Measurements from ENCODE around the gene MBNL2. TPM values are rescaled to one million over a fixed set of nuclear protein-coding genes. Genes with fewer than 3 reads are reported as not detected.

The MBNL2 gene
- total RNA-seq, 2 donors from 2014 or later = 14.9 to 26.9 TPM

GRCh38 chr13:97356592-97356991 lies 134.5 kb downstream of the MBNL2 start:
- H3K9me3 Mint-ChIP-seq = no peaks in the 10 kb centered on the region
- H3K4me1 Mint-ChIP-seq (ENCODE audit: low read depth) = no peaks in the 10 kb centered on the region
- ATAC-seq (replicated peaks in 1 of 2) (no peak), DNase-seq (no peak)
- H3K27ac Mint-ChIP-seq = no peak overlapping the region
- H3K27me3 Mint-ChIP-seq (ENCODE audit: low read depth) = no peaks in the 10 kb centered on the region
- H3K36me3 Mint-ChIP-seq (ENCODE audit: insufficient read depth in 2 of 2) = peaks cover 0 to 2% of the 10 kb centered on the region in 2 donors
- no peak overlapping the region for H3K4me3 Mint-ChIP-seq

DNA sequence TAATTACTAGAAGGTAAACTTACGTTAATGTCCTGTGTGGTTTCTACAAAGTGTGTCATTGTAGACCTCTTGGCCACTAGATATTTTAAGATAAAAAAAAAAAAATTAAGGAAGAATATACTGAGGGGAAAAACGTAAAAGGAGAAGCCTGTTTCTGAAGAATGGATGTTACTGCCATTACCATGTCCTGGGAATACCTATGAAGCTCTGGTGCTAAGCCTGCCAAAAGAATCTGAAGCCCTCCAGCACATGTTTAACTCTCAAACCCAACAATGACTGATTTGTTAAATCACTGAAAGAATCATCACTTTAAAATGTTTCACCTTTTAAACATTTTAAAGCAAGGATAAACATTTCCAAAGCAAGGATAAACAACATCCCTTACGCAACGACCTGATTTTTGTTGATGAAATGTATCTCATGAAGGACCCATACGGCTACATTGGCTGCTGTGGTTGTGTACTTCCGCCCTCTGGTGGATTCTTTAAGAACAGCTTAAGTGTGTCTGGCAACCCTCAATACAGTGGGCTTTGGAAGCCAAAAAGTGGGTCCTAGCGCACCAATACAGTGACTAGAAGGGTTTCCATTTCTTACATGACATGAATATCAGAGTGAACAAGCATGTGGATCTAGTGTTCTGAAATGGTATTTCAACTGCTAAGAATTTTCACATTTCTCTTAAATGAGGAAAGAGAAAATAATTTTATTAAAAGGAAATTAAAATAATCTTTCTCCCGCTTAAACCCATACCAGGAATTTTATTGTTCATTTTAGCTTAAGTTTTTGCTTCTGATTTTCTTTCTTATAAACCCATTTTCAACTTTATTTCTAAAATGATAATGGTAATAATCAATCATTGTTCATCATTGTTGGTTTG lies 137.3 kb downstream of the MBNL2 start:
- DNase-seq (peak; percentile 38 to 54), ATAC-seq (replicated peaks in 1 of 2) (peak; percentile 81 to 85)
- no peaks in the 10 kb centered on the region for H3K27me3 Mint-ChIP-seq (ENCODE audit: low read depth)
- no peaks in the 10 kb centered on the region for H3K4me1 Mint-ChIP-seq (ENCODE audit: low read depth)
- H3K4me3 Mint-ChIP-seq = no peak overlapping the region
- peaks cover 0 to 2% of the 10 kb centered on the region in 2 donors for H3K36me3 Mint-ChIP-seq (ENCODE audit: insufficient read depth in 2 of 2)
- no peak overlapping the region for H3K27ac Mint-ChIP-seq
- no peaks in the 10 kb centered on the region for H3K9me3 Mint-ChIP-seq

- Mint-ChIP-seq H3K4me1 (ENCODE audit: low read depth) (peaks cover 7% of the 10 kb centered on the region), H3K36me3 (ENCODE audit: insufficient read depth in 2 of 2) (peaks cover 0 to 2% of the 10 kb centered on the region in 2 donors), H3K27me3 (ENCODE audit: low read depth) (no peaks in the 10 kb centered on the region), H3K9me3 (no peaks in the 10 kb centered on the region), H3K27ac (no peak overlapping the region), H3K4me3 (no peak overlapping the region)
- no peak for DNase-seq
- ATAC-seq (replicated peaks in 1 of 2) = no peak
Observed at GRCh38 chr13:97360610-97361009, 138.5 kb downstream of the MBNL2 start.

DNA sequence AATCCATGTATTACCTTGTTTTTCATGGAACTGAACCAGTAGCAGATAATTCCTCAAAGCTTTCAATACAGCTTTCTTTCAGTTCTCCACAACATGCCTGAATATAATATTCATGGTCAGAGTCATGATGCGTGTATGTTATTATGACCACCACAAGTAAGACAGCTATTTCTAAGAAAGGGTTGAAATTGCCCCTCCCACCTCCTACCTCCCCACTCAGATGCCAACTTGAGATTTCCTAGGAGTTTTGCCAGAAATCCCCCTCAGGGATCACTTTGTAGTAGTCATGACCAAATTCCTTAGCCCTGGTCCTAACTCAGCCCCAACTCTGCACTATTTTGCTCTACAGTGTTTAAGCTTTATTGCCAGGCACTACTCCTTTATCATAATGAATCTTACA lies 141.9 kb downstream of the MBNL2 start:
- Mint-ChIP-seq H3K27me3 (ENCODE audit: low read depth) (no peaks in the 10 kb centered on the region), H3K36me3 (ENCODE audit: insufficient read depth in 2 of 2) (peaks cover 0 to 2% of the 10 kb centered on the region in 2 donors), H3K9me3 (no peaks in the 10 kb centered on the region), H3K4me3 (no peak overlapping the region), H3K4me1 (ENCODE audit: low read depth) (peaks cover 7% of the 10 kb centered on the region), H3K27ac (no peak overlapping the region)
- ATAC-seq (replicated peaks in 1 of 2) = no peak
- DNase-seq = no peak

DNA sequence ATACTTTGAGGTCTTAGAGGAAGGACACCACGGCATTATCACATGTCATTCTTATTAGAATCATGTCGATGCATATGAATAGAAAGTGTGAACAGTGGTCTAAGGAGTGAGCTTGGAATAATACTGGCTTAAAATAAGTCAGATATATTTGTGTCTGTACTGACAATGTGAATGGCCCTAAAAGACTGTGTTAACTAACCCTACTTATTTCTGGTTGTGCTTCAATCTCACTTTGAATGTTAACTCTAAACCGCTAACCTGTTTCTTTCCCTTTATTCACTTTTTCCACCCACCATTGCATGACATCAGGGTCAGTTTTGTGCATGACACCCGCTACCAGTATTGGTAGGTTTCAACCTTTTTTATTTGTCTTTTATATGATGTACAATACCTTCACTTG lies 142.7 kb downstream of the MBNL2 start:
- Mint-ChIP-seq H3K27ac (no peak overlapping the region), H3K27me3 (ENCODE audit: low read depth) (no peaks in the 10 kb centered on the region), H3K36me3 (ENCODE audit: insufficient read depth in 2 of 2) (no peaks in the 10 kb centered on the region), H3K9me3 (no peaks in the 10 kb centered on the region), H3K4me3 (no peak overlapping the region), H3K4me1 (ENCODE audit: low read depth) (peaks cover 13% of the 10 kb centered on the region)
- ATAC-seq (replicated peaks in 1 of 2) = peak in 1 of 2 donors; percentile 32
- no peak for DNase-seq

- Mint-ChIP-seq H3K4me3 (no peak overlapping the region), H3K27ac (no peak overlapping the region), H3K27me3 (ENCODE audit: low read depth) (no peaks in the 10 kb centered on the region), H3K9me3 (no peaks in the 10 kb centered on the region), H3K4me1 (ENCODE audit: low read depth) (peaks cover 13% of the 10 kb centered on the region), H3K36me3 (ENCODE audit: insufficient read depth in 2 of 2) (no peaks in the 10 kb centered on the region)
- ATAC-seq (replicated peaks in 1 of 2) = no peak
- DNase-seq = no peak
Observed at GRCh38 chr13:97366172-97366688, 144.1 kb downstream of the MBNL2 start.

DNA sequence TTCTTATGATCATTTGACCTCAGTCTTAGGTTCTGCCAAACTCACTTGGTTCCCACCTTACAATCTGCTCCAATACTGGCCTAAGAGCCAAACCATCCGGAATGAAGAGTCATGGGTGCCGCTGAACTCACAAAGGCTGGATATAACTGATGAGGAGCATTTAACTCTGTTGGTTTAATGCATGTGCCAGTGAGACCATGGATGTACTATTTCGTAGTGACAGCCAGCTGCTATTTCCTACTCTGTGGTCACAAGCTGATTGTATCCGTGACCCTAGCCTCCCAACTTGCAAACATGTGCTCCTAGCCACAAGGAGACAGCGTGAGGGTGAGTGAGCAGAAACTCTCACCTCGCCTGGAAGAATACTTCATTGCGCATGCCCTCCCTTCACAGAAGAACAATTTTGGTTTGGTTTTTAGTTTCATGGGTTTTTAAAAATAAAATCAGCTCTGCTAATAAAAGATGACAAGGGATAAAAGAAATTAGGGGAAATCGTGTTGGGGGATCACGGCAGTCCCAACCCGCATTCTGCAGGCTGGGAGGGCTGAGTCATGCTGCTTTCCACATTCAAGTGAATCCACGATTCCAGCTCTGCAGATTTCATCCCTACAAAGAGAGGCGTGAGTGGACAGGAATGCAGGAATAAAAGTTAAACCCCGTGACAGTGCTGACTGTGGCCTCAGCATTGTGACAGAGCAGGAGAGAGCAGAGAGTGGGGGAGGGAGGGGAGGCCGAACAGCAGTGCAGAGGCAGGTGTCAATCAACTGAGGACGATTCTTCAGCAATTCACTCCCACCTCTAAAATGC lies 145.1 kb downstream of the MBNL2 start:
- H3K4me3 Mint-ChIP-seq = no peak overlapping the region
- DNase-seq (no peak), ATAC-seq (replicated peaks in 1 of 2) (no peak)
- H3K36me3 Mint-ChIP-seq (ENCODE audit: insufficient read depth in 2 of 2) = no peaks in the 10 kb centered on the region
- no peak overlapping the region for H3K27ac Mint-ChIP-seq
- no peaks in the 10 kb centered on the region for H3K9me3 Mint-ChIP-seq
- no peaks in the 10 kb centered on the region for H3K27me3 Mint-ChIP-seq (ENCODE audit: low read depth)
- peaks cover 13% of the 10 kb centered on the region for H3K4me1 Mint-ChIP-seq (ENCODE audit: low read depth)

DNA sequence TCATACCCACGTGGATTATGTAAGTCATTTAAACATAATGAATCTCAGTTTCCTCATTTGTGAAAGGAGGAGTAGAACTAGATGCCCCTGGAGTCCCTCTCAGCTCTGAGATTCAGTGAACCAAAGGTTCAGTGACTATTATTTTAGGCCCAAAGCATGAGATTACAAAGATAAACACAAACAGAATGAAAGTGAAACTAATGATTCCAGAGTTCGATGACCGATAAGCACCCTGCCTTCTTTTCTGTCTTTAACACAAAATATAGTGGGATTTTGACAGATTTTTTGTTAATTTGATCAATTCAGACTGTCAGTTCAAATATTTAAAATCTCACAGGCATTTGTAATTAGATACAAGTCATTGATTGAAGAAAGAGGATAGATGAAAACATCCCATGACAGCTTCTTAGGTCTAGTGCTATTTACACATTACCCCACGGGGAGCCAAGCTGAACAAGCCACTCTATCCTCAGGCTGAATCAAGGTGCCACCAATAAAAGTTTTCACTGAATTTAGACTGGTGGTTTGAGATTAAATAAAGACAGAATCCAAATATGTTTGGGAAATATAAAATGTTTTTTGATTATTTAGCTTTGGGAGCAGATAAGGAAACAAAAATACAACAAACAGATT lies 147.2 kb downstream of the MBNL2 start:
- H3K27me3 Mint-ChIP-seq (ENCODE audit: low read depth) = no peaks in the 10 kb centered on the region
- peaks cover 13% of the 10 kb centered on the region for H3K4me1 Mint-ChIP-seq (ENCODE audit: low read depth)
- H3K9me3 Mint-ChIP-seq = no peaks in the 10 kb centered on the region
- ATAC-seq (replicated peaks in 1 of 2) (peak in 1 of 2 donors; percentile 30), DNase-seq (no peak)
- no peaks in the 10 kb centered on the region for H3K36me3 Mint-ChIP-seq (ENCODE audit: insufficient read depth in 2 of 2)
- peak overlapping the region; percentile 52 for H3K27ac Mint-ChIP-seq
- peak overlapping the region; percentile 23 to 92 for H3K4me3 Mint-ChIP-seq

- no peaks in the 10 kb centered on the region for H3K36me3 Mint-ChIP-seq (ENCODE audit: insufficient read depth in 2 of 2)
- H3K9me3 Mint-ChIP-seq = no peaks in the 10 kb centered on the region
- no peak overlapping the region for H3K4me3 Mint-ChIP-seq
Observed at GRCh38 chr13:97371486-97372109, 149.5 kb downstream of the MBNL2 start.

GRCh38 chr13:97372936-97373335 lies 150.8 kb downstream of the MBNL2 start:
- Mint-ChIP-seq H3K27ac (no peak overlapping the region), H3K4me1 (ENCODE audit: low read depth) (peaks cover 7% of the 10 kb centered on the region), H3K4me3 (no peak overlapping the region), H3K36me3 (ENCODE audit: insufficient read depth in 2 of 2) (no peaks in the 10 kb centered on the region), H3K9me3 (no peaks in the 10 kb centered on the region), H3K27me3 (ENCODE audit: low read depth) (no peaks in the 10 kb centered on the region)
- no peak for DNase-seq
- no peak for ATAC-seq (replicated peaks in 1 of 2)

More at GRCh38 chr13:97371486-97372109, 149.5 kb downstream of the MBNL2 start:
- DNase-seq (no peak), ATAC-seq (replicated peaks in 1 of 2) (no peak)
- no peaks in the 10 kb centered on the region for H3K27me3 Mint-ChIP-seq (ENCODE audit: low read depth)
- H3K27ac Mint-ChIP-seq = no peak overlapping the region
- peaks cover 7% of the 10 kb centered on the region for H3K4me1 Mint-ChIP-seq (ENCODE audit: low read depth)

GRCh38 chr13:97373787-97374186 lies 151.7 kb downstream of the MBNL2 start:
- no peak overlapping the region for H3K27ac Mint-ChIP-seq
- DNase-seq (no peak), ATAC-seq (replicated peaks in 1 of 2) (no peak)
- H3K4me3 Mint-ChIP-seq = no peak overlapping the region
- no peaks in the 10 kb centered on the region for H3K36me3 Mint-ChIP-seq (ENCODE audit: insufficient read depth in 2 of 2)
- H3K4me1 Mint-ChIP-seq (ENCODE audit: low read depth) = peaks cover 7% of the 10 kb centered on the region
- no peaks in the 10 kb centered on the region for H3K27me3 Mint-ChIP-seq (ENCODE audit: low read depth)
- no peaks in the 10 kb centered on the region for H3K9me3 Mint-ChIP-seq

DNA sequence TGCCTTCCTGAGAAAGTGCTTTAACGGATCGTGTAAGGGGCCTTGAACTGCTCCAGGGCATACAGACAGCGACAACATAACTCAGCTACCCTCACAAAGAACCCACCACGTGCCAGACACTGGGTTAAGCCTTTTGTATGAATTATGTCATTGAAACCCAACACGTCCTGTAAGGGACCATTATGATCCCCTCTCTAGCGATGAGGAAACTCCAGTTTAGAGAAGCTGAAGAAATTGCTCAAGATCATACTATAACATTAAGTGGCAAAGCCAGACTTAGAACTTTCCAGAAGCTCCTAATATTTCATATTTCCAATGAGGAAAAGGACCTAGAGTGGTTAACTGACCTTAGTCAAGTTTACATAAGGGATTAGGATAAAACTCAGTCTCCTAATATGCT lies 154.8 kb downstream of the MBNL2 start:
- Mint-ChIP-seq H3K27me3 (ENCODE audit: low read depth) (no peaks in the 10 kb centered on the region), H3K27ac (no peak overlapping the region), H3K4me1 (ENCODE audit: low read depth) (no peaks in the 10 kb centered on the region), H3K9me3 (no peaks in the 10 kb centered on the region), H3K4me3 (no peak overlapping the region), H3K36me3 (ENCODE audit: insufficient read depth in 2 of 2) (no peaks in the 10 kb centered on the region)
- no peak for ATAC-seq (replicated peaks in 1 of 2)
- no peak for DNase-seq
